Stimulated activated CD8-positive, alpha-beta memory T cell treated with anti-CD3 and anti-CD28 coated beads, Interleukin-7, amount 100 ng/mL, for 48 hours (primary cell): ENCODE results near the gene USP3.
"Not testable (repeated sequence)": the region's sequence is repeated elsewhere in the genome, so short reads cannot be mapped to it uniquely, and the experiment has no call there.

ENCODE experiments used
- DNase-seq, 2 donors: peaks; one replicate each; pipeline ENCODE4 v3.0.0-alpha.2; 2020; ENCODE audit warnings: low read depth in 1 of 2; ENCODE audit errors: extremely low read depth in 1 of 2

The USP3 gene

GRCh38 chr15:63604281-63604680 lies 99.9 kb downstream of the USP3 start:
- DNase-seq = no peak

DNA sequence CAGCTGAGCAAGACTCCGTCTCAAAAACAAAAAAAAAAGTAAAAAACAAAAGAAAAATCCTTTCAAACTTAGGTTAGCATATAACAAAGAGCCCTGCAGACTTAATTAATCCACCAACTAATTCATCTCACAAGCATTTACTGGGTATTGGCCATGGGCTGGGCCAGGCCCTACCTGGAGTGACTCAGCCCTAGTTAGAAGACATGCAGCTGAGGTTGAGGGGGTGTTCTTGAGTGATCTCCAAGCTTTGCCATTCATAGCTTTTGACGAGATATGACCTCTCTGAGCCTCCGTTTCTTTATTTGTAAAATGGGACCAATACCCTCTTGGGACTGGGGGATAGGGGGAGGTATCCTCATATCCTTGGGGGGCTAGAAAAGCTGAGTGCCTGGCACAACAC lies 100.6 kb downstream of the USP3 start:
- no peak for DNase-seq

GRCh38 chr15:63605816-63606215 lies 101.4 kb downstream of the USP3 start:
- DNase-seq = peak in 1 of 2 donors; percentile 59

- no peak for DNase-seq
Measured at GRCh38 chr15:63606308-63606707, 101.9 kb downstream of the USP3 start.

- DNase-seq = no peak
Measured at GRCh38 chr15:63608989-63609388, 104.6 kb downstream of the USP3 start.

GRCh38 chr15:63609448-63609847 lies 105.1 kb downstream of the USP3 start:
- DNase-seq = no peak

DNA sequence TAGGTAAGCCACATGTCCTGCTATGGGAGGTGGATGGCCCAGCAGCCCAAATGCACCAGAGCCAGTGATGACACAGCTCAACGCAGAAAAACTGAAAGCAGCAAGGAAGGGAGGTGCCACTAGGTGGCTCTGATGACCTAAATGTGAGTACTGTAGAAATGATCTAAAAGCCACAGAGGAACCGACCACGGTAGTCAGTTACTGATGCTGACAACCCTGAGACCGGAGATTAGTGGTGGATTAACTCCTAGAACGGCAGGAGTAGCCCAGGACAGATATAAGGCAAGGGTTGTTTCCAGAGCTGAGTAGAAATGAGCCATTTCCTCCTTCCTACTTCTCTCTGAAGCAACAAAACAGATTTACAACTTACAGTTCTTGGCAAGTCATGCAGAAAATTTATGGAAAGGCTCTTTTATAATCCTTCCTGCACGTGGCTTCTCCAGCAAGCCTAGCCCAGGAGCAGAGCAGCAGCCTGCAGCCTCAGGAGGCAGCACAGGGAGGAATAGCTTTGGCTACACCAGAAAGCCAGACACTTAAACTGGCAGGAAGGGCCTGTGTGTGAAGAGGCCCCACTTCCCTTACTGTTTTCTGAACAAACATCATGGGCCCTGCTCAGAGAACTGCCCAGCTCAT lies 105.9 kb downstream of the USP3 start:
- peak in 1 of 2 donors; percentile 72 for DNase-seq

DNA sequence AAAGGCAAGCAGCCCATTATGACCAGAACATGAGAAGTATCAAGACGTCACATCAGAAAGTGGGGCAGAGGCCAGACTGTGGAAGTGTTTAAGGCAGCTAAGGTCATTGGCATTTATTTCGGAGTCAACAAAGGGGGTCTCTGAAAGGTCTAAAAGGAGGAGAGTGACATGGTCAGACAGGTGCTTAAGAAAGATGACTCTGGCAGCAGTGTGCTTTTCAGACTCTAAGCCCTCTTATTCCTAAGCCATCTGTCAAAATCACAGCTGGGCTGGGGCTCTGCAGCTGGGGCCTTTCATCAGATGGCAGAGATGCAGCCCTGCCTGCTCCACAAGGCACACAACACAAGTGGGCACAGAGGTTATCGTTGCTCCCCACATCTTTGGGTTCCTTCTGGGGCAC lies 106.8 kb downstream of the USP3 start:
- no peak for DNase-seq

- no peak for DNase-seq
Measured at GRCh38 chr15:63612300-63612699, 107.9 kb downstream of the USP3 start.

GRCh38 chr15:63615935-63616334 lies 111.5 kb downstream of the USP3 start:
- no peak for DNase-seq

- not testable (repeated sequence) for DNase-seq
Measured at GRCh38 chr15:63617147-63617546, 112.8 kb downstream of the USP3 start.

GRCh38 chr15:63617627-63618026 lies 113.2 kb downstream of the USP3 start:
- not testable (repeated sequence) for DNase-seq

- not testable (repeated sequence) for DNase-seq
Measured at GRCh38 chr15:63620760-63621159, 116.4 kb downstream of the USP3 start.

GRCh38 chr15:63623232-63623969 lies 119.0 kb downstream of the USP3 start:
- DNase-seq = no peak

DNA sequence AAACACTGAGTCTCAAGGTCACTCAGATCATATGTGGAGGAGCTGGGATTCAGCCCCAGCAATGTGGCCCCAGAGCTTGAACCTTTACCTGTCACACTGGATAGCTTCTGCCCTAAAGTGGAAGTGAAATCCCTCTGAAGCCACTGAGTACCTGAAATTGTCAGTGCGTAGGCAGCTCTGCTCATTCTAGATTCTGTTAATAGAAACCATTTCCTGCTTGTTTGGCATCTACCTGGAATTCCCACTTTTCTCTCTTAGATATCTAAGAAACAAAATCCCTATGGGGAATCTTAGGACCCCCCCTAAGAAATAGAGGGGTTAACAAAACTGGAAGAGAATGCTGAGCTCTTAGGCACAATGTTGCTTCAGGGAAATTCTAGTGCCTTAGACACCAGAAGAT lies 122.6 kb downstream of the USP3 start:
- no peak for DNase-seq

DNA sequence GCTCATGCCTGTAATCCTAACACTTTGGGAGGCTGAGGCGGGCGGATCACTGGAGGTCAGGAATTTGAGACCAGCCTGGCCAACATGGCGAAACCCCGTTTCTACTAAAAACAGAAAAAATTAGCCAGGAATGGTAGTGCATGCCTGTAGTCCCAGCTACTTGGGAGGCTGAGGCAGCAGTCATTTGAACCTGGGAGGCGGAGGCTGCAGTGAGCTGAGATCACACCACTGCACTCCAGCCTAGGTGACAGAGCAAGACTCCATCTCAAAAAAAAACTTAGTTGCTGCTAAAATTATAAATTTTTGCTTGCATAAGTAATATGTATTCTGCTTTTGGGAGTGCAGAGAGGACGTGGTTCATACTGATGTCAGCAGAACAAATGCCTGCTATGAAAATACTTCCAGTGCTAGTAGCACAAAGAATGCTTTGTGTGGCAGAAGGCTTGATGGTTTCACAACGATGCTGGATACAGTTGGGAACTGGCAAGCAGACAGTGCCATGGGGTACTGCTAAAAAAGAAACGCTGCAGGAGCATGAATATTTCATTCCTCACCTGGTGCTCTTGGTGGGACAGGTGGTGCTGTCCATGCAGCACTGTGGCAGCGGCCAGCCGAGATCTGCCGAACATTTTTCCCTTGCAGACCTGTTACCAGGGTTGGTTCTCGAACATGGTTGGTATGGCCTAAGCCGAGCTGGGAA lies 123.9 kb downstream of the USP3 start:
- no peak for DNase-seq

GRCh38 chr15:63630036-63630751 lies 125.8 kb downstream of the USP3 start:
- DNase-seq = no peak

- no peak for DNase-seq
Measured at GRCh38 chr15:63633312-63633711, 128.9 kb downstream of the USP3 start.

DNA sequence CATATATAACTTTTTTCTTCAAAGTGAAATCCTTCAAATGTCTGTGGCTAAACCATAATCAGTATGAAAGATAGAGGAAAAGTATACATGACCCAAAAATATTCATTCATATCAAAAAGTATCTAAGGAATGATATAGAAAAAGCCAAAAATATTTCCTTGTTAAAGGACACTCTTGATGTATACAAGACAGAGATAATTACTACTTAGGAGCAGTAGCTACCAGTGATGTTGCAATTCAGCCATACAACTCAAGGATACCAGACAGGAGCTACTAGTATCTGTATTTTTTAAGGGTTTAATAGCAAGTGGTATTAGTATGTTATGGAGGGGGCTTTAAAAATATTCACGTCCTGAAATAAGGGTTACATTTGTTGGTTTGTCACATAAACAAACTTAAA lies 129.8 kb downstream of the USP3 start:
- no peak for DNase-seq

- DNase-seq = no peak
Measured at GRCh38 chr15:63636518-63637061, 132.2 kb downstream of the USP3 start.

- no peak for DNase-seq
Measured at GRCh38 chr15:63638839-63639238, 134.4 kb downstream of the USP3 start.
